ENCODE data around the gene COBL.

GRCh38 chr7:51078653-51079052 lies 238.0 kb downstream of the COBL start:
- TF ChIP-seq FOS (IDR thresholded peaks at IDR 0.05; ENCODE audit: low read depth, low read length) (no peak), POLR2A (IDR thresholded peaks at IDR 0.05; ENCODE audit: low read depth, low read length) (no peak), CTCF (conservative IDR thresholded peaks at IDR 0.05; ENCODE audit: low read depth, low read length) (no peak), CEBPB (IDR thresholded peaks at IDR 0.05; ENCODE audit: low read depth, low read length) (no peak), RFX5 (IDR thresholded peaks at IDR 0.05; ENCODE audit: low read depth, low read length) (no peak)

Measured in IMR-90 (cell line).